HG02840 (cell line): ENCODE measurements around the gene PTPRA.

Experiments used
- ATAC-seq: cut with Tn5 transposase; IDR thresholded peaks from one replicate; pipeline ENCODE4 v1.9.1; 2021; ENCODE audit warnings: mild to moderate bottlenecking, moderate library complexity, moderate number of reproducible peaks; ENCODE audit not compliant: unreplicated experiment, low FRiP score

PTPRA gene

DNA sequence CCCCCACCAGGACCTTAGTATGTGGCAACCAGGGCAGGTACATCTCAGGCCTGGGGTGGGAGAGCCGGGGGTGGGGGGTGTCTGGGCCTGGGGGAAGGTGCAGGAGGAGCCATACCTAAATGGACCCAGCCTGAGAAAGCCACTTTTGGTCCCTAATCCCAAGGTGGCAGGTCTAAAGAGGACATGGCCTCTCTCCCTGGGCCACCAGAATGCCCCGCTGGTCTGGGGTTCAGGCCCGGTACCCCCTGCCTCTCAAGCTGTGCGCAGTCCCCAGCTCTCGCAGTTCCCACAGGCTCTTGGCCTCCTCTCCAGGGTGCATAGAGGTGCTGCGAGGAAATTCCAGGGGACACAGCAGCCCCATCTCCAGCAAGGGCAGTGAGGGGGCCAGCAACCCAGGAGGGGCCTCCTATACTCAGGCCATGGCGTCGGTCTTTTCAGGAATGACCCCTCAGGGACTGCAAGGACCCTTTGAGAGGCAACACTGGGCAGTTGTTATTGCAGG is 212.3 kb downstream of the PTPRA start:
- no peak for ATAC-seq

DNA sequence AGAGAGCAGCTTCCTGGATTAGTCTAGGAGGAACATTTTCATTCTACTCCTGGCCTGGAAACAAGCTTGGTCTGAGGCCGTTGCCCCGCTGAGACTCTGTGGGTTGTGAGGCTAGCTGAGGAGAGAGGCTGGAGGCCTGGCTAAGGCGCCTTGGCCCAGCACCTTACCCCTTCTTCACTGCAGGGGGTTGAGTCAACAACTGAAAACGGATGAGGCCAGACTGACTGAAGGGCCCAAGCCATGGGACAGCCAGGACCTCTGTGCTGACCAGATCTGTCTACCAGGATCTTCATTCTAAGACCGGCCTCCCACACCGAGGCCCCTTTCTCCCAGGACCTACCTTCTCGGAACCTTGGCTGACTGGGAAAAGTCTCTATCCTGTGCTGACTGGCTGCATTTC is 214.8 kb downstream of the PTPRA start:
- no peak for ATAC-seq
